Chondrocyte (in vitro differentiated cells): ENCODE results near the gene ARHGEF37. TPM values are rescaled to one million over a fixed set of nuclear protein-coding genes. Genes with fewer than 3 reads are reported as not detected.
"Not testable (repeated sequence)": the region's sequence is repeated elsewhere in the genome, so short reads cannot be mapped to it uniquely, and the experiment has no call there.

Experiments used
- DNase-seq: peaks from one replicate; pipeline ENCODE4 v3.0.0; 2021; ENCODE audit warnings: mixed read lengths, low spot score
- H3K27ac Mint-ChIP-seq: one replicate; pipeline ENCODE4 v1.8.0; 2021; ENCODE audit warnings: mild to moderate bottlenecking, moderate library complexity, mixed read lengths; ENCODE audit not compliant: unreplicated experiment
- H3K27me3 Mint-ChIP-seq: 2 replicates; pipeline ENCODE4 v1.8.0; 2021; ENCODE audit warnings: low read depth, mixed read lengths
- H3K36me3 Mint-ChIP-seq: 2 replicates; pipeline ENCODE4 v1.8.0; 2021; ENCODE audit warnings: low read depth, mixed read lengths
- H3K4me1 Mint-ChIP-seq: 2 replicates; pipeline ENCODE4 v1.8.0; 2021; ENCODE audit warnings: low read depth, mild to moderate bottlenecking, mixed read lengths
- H3K4me3 Mint-ChIP-seq: one replicate; pipeline ENCODE4 v1.8.0; 2021; ENCODE audit warnings: mild to moderate bottlenecking, moderate library complexity, mixed read lengths; ENCODE audit not compliant: unreplicated experiment
- H3K9me3 Mint-ChIP-seq: 2 replicates; pipeline ENCODE4 v1.8.0; 2021; ENCODE audit warnings: low read depth, mixed read lengths
- total RNA-seq: library from RNA; stranded (reverse); gene quantifications from 3 replicates; pipeline ENCODE4 v1.2.1, GENCODE V29; 2021
- TF ChIP-seq, protein P1 (sequence below): fragments of 200-600 bp; sonication (generic); IDR thresholded peaks from 2 replicates; pipeline ENCODE4 v1.5.0; 2021; ENCODE audit warnings: antibody characterized with exemption, mild to moderate bottlenecking, moderate library complexity

The ARHGEF37 gene
- total RNA-seq, 1 donor from 2014 or later: 6.0 TPM

GRCh38 chr5:149594206-149594895, 13.1 kb downstream of the ARHGEF37 start:
- TF ChIP-seq, protein P1, sequence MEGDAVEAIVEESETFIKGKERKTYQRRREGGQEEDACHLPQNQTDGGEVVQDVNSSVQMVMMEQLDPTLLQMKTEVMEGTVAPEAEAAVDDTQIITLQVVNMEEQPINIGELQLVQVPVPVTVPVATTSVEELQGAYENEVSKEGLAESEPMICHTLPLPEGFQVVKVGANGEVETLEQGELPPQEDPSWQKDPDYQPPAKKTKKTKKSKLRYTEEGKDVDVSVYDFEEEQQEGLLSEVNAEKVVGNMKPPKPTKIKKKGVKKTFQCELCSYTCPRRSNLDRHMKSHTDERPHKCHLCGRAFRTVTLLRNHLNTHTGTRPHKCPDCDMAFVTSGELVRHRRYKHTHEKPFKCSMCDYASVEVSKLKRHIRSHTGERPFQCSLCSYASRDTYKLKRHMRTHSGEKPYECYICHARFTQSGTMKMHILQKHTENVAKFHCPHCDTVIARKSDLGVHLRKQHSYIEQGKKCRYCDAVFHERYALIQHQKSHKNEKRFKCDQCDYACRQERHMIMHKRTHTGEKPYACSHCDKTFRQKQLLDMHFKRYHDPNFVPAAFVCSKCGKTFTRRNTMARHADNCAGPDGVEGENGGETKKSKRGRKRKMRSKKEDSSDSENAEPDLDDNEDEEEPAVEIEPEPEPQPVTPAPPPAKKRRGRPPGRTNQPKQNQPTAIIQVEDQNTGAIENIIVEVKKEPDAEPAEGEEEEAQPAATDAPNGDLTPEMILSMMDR: no peak
- H3K36me3 Mint-ChIP-seq: no peaks in the 10 kb centered on the region
- H3K27me3 Mint-ChIP-seq: no peaks in the 10 kb centered on the region
- no peaks in the 10 kb centered on the region for H3K9me3 Mint-ChIP-seq
- DNase-seq: no peak
- no peak overlapping the region for H3K4me3 Mint-ChIP-seq
- H3K4me1 Mint-ChIP-seq: peaks cover 42% of the 10 kb centered on the region
- H3K27ac Mint-ChIP-seq: peak overlapping the region; percentile 53

- H3K36me3 Mint-ChIP-seq, H3K27ac Mint-ChIP-seq, DNase-seq, H3K27me3 Mint-ChIP-seq, H3K9me3 Mint-ChIP-seq, H3K4me3 Mint-ChIP-seq: not testable (repeated sequence)
- H3K4me1 Mint-ChIP-seq: peaks cover 39% of the 10 kb centered on the region
Observed at GRCh38 chr5:149595105-149595504, 13.8 kb downstream of the ARHGEF37 start.

DNA sequence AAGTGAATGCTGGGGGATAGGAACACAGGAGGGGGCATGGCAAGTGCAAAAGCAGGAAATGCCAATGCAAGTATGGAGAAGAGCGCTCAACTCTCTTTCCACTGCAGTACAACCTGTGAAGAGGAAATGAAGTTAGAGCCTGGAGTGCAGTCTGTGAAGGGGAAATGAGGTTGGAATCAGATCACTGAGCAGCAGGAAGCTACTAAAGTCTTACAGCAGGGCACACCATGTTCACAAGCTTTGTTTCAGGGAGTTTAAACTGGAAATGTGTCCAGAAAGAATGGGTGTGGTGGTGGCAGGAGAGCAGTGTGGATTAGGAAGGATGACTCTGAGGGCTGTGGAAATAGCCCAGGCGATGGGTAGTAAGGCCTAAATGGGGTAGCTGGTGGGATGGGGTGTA, 15.4 kb downstream of the ARHGEF37 start:
- H3K27me3 Mint-ChIP-seq: no peaks in the 10 kb centered on the region
- DNase-seq: no peak
- peaks cover 7% of the 10 kb centered on the region for H3K36me3 Mint-ChIP-seq
- TF ChIP-seq, protein P1: no peak
- H3K4me1 Mint-ChIP-seq: peaks cover 39% of the 10 kb centered on the region
- H3K4me3 Mint-ChIP-seq: no peak overlapping the region
- no peaks in the 10 kb centered on the region for H3K9me3 Mint-ChIP-seq
- peak overlapping the region; percentile 52 for H3K27ac Mint-ChIP-seq

- Mint-ChIP-seq H3K9me3 (no peaks in the 10 kb centered on the region), H3K36me3 (peaks cover 12% of the 10 kb centered on the region), H3K27me3 (no peaks in the 10 kb centered on the region), H3K4me3 (no peak overlapping the region), H3K27ac (no peak overlapping the region), H3K4me1 (peaks cover 39% of the 10 kb centered on the region)
- DNase-seq: no peak
- TF ChIP-seq, protein P1: no peak
Observed at GRCh38 chr5:149597618-149598017, 16.3 kb downstream of the ARHGEF37 start.

DNA sequence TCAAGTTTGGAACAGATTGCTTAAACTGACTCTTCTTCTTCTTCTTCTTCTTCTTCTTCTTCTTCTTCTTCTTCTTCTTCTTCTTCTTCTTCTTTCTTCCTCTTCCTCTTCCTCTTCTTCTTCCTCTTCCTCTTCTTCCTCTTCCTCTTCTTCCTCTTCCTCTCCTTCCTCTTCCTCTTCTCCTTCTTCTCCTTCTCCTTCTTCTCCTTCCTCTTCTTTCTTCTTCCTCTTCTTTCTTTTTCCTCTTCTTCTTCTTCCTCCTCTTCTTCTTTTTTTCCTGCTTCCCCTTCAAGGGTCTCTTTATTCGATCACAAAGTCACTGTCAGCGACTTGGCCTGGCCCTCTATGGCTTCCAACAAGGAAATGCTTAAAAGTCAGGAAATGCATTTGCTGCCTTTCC, 16.9 kb downstream of the ARHGEF37 start:
- H3K36me3 Mint-ChIP-seq: peaks cover 14% of the 10 kb centered on the region
- not testable (repeated sequence) for H3K27me3 Mint-ChIP-seq, DNase-seq, H3K9me3 Mint-ChIP-seq, H3K27ac Mint-ChIP-seq, H3K4me3 Mint-ChIP-seq
- H3K4me1 Mint-ChIP-seq: peaks cover 36% of the 10 kb centered on the region

GRCh38 chr5:149598966-149599365, 17.7 kb downstream of the ARHGEF37 start:
- TF ChIP-seq, protein P1: no peak
- Mint-ChIP-seq H3K4me1 (peaks cover 30% of the 10 kb centered on the region), H3K9me3 (no peaks in the 10 kb centered on the region), H3K27ac (no peak overlapping the region), H3K4me3 (no peak overlapping the region), H3K36me3 (peaks cover 15% of the 10 kb centered on the region), H3K27me3 (no peaks in the 10 kb centered on the region)
- no peak for DNase-seq
